Neural progenitor cell (in vitro differentiated cells): Measurements from ENCODE around the gene IL22RA2.

Experiments
- EZH2 ChIP-seq: fragments of 200-600 bp; sonication (generic); IDR thresholded peaks from 2 replicates; pipeline ENCODE4 v1.6.1; 2017; ENCODE audit warnings: antibody characterized with exemption, mild to moderate bottlenecking, moderate library complexity
- EZH2phosphoT487 ChIP-seq: fragments of 200-600 bp; sonication (generic); IDR thresholded peaks from 2 replicates; pipeline ENCODE4 v1.6.1; 2017; ENCODE audit warnings: antibody characterized with exemption
- TF ChIP-seq, protein P1 (sequence below): fragments of 200-600 bp; sonication (generic); IDR thresholded peaks from 2 replicates; pipeline ENCODE4 v1.5.1; 2017; ENCODE audit warnings: antibody characterized with exemption, mild to moderate bottlenecking

- TF ChIP-seq EZH2 = no peak
- TF ChIP-seq, protein P1, sequence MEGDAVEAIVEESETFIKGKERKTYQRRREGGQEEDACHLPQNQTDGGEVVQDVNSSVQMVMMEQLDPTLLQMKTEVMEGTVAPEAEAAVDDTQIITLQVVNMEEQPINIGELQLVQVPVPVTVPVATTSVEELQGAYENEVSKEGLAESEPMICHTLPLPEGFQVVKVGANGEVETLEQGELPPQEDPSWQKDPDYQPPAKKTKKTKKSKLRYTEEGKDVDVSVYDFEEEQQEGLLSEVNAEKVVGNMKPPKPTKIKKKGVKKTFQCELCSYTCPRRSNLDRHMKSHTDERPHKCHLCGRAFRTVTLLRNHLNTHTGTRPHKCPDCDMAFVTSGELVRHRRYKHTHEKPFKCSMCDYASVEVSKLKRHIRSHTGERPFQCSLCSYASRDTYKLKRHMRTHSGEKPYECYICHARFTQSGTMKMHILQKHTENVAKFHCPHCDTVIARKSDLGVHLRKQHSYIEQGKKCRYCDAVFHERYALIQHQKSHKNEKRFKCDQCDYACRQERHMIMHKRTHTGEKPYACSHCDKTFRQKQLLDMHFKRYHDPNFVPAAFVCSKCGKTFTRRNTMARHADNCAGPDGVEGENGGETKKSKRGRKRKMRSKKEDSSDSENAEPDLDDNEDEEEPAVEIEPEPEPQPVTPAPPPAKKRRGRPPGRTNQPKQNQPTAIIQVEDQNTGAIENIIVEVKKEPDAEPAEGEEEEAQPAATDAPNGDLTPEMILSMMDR = no peak
- no peak for TF ChIP-seq EZH2phosphoT487
Observed at GRCh38 chr6:137218473-137218916, 45.1 kb upstream of the IL22RA2 start.
